Natural killer cell treated with Interleukin-12 subunit alpha and Interleukin-12 subunit beta and Interleukin-15 and Interleukin-18, amount 100 ng/mL, for 72 hours (primary cell): ENCODE measurements around the gene RBM12. TPM values are rescaled to one million over a fixed set of nuclear protein-coding genes. Genes with fewer than 3 reads are reported as not detected.
A peak's percentile ranks its signal among the peaks of the same experiment; 100 is the strongest.

Source experiments
- ATAC-seq, 2 donors: fragments of 150-1000 bp; cut with Tn5 transposase in 1 of 2; sonication (Bioruptor Pico), chemical (Tn5 transposase) in 1 of 2; 2 replicates each; pipeline ENCODE4 v1.10.0; 2021
- DNase-seq: peaks from one replicate; pipeline ENCODE4 v3.0.0; 2022; ENCODE audit warnings: low spot score
- H3K27ac Mint-ChIP-seq, 2 donors: 1 replicate in 1 of 2; 2 replicates in 1 of 2; pipeline ENCODE4 v1.8.0; 2022; ENCODE audit warnings: mixed read lengths in 2 of 2, mild to moderate bottlenecking in 1 of 2, moderate library complexity in 1 of 2
- H3K27me3 Mint-ChIP-seq, 2 donors: 1 replicate in 1 of 2; 2 replicates in 1 of 2; pipeline ENCODE4 v1.8.0; 2022; ENCODE audit warnings: mixed read lengths in 2 of 2
- H3K36me3 Mint-ChIP-seq: one replicate; pipeline ENCODE4 v1.8.0; 2022; ENCODE audit warnings: mixed read lengths
- H3K4me1 Mint-ChIP-seq, 2 donors: 1 replicate in 1 of 2; 2 replicates in 1 of 2; pipeline ENCODE4 v1.8.0; 2022; ENCODE audit warnings: low read depth in 2 of 2, mixed read lengths in 2 of 2, mild to moderate bottlenecking in 1 of 2
- H3K4me3 Mint-ChIP-seq: one replicate; pipeline ENCODE4 v1.8.0; 2022; ENCODE audit warnings: mixed read lengths
- H3K9me3 Mint-ChIP-seq: 2 replicates; pipeline ENCODE4 v1.8.0; 2022; ENCODE audit warnings: mixed read lengths
- total RNA-seq, 2 donors: library from RNA; stranded (reverse); gene quantifications; one replicate each; pipeline ENCODE4 v1.2.3, GENCODE V29; 2022

The RBM12 gene
- total RNA-seq, 2 donors from 2014 or later: 125 to 143 TPM

- H3K36me3 Mint-ChIP-seq: no peaks in the 10 kb centered on the region
- H3K4me1 Mint-ChIP-seq: no peaks in the 10 kb centered on the region
- H3K27me3 Mint-ChIP-seq: no peaks in the 10 kb centered on the region
- no peak overlapping the region for H3K4me3 Mint-ChIP-seq
- no peaks in the 10 kb centered on the region for H3K9me3 Mint-ChIP-seq
- DNase-seq (no peak), ATAC-seq (no peak)
- no peak overlapping the region for H3K27ac Mint-ChIP-seq
These were observed 15.9 kb upstream of the RBM12 start for GRCh38 chr20:35680452-35681183.

GRCh38 chr20:35674921-35675320 lies 10.2 kb upstream of the RBM12 start:
- H3K9me3 Mint-ChIP-seq: no peaks in the 10 kb centered on the region
- H3K4me3 Mint-ChIP-seq: no peak overlapping the region
- DNase-seq (no peak), ATAC-seq (no peak)
- H3K27ac Mint-ChIP-seq: no peak overlapping the region
- no peaks in the 10 kb centered on the region for H3K27me3 Mint-ChIP-seq
- H3K36me3 Mint-ChIP-seq: peaks cover 9% of the 10 kb centered on the region
- no peaks in the 10 kb centered on the region for H3K4me1 Mint-ChIP-seq

GRCh38 chr20:35673884-35674283 lies 9.2 kb upstream of the RBM12 start:
- H3K27ac Mint-ChIP-seq: no peak overlapping the region
- H3K27me3 Mint-ChIP-seq: no peaks in the 10 kb centered on the region
- no peak for ATAC-seq
- no peak overlapping the region for H3K4me3 Mint-ChIP-seq
- peaks cover 15% of the 10 kb centered on the region for H3K36me3 Mint-ChIP-seq
- no peaks in the 10 kb centered on the region for H3K4me1 Mint-ChIP-seq
- no peak for DNase-seq
- no peaks in the 10 kb centered on the region for H3K9me3 Mint-ChIP-seq

GRCh38 chr20:35669681-35670080 lies 5.0 kb upstream of the RBM12 start:
- Mint-ChIP-seq H3K36me3 (peaks cover 19% of the 10 kb centered on the region), H3K27ac (no peak overlapping the region), H3K4me3 (no peak overlapping the region), H3K4me1 (peaks cover 3 to 5% of the 10 kb centered on the region in 2 donors), H3K27me3 (no peaks in the 10 kb centered on the region), H3K9me3 (no peaks in the 10 kb centered on the region)
- DNase-seq (no peak), ATAC-seq (no peak)

- H3K27ac Mint-ChIP-seq: no peak overlapping the region
- no peaks in the 10 kb centered on the region for H3K9me3 Mint-ChIP-seq
- H3K36me3 Mint-ChIP-seq: peaks cover 19% of the 10 kb centered on the region
- no peak for ATAC-seq
- H3K4me1 Mint-ChIP-seq: peaks cover 3 to 9% of the 10 kb centered on the region in 2 donors
- H3K27me3 Mint-ChIP-seq: no peaks in the 10 kb centered on the region
- H3K4me3 Mint-ChIP-seq: no peak overlapping the region
- DNase-seq: no peak
These were observed 4.5 kb upstream of the RBM12 start for GRCh38 chr20:35669221-35669620.

- Mint-ChIP-seq H3K36me3 (peaks cover 14% of the 10 kb centered on the region), H3K27ac (peak overlapping the region in 1 of 2 donors; percentile 95), H3K9me3 (no peaks in the 10 kb centered on the region), H3K27me3 (no peaks in the 10 kb centered on the region), H3K4me1 (peaks cover 31 to 41% of the 10 kb centered on the region in 2 donors), H3K4me3 (no peak overlapping the region)
- ATAC-seq (no peak), DNase-seq (no peak)
These were observed 1.2 kb upstream of the RBM12 start for GRCh38 chr20:35665949-35666288.

- peaks cover 51 to 60% of the 10 kb centered on the region in 2 donors for H3K4me1 Mint-ChIP-seq
These were observed 909 bp downstream of the RBM12 start for GRCh38 chr20:35663516-35664465.

GRCh38 chr20:35662551-35662950 lies 2.1 kb downstream of the RBM12 start:
- peak overlapping the region; percentile 95 to 99 for H3K27ac Mint-ChIP-seq

More at GRCh38 chr20:35663516-35664465, 909 bp downstream of the RBM12 start:
- H3K4me3 Mint-ChIP-seq: peak overlapping the region; percentile 84
- no peaks in the 10 kb centered on the region for H3K9me3 Mint-ChIP-seq
- peaks cover 3% of the 10 kb centered on the region for H3K36me3 Mint-ChIP-seq
- H3K27me3 Mint-ChIP-seq: no peaks in the 10 kb centered on the region
- peak; percentile 78 for DNase-seq
- H3K27ac Mint-ChIP-seq: peak overlapping the region; percentile 95 to 99
- peak; percentile 72 to 73 for ATAC-seq

GRCh38 chr20:35661908-35662307 lies 2.8 kb downstream of the RBM12 start:
- peaks cover 60 to 69% of the 10 kb centered on the region in 2 donors for H3K4me1 Mint-ChIP-seq

More at GRCh38 chr20:35662551-35662950, 2.1 kb downstream of the RBM12 start:
- Mint-ChIP-seq H3K36me3 (no peaks in the 10 kb centered on the region), H3K4me1 (peaks cover 55 to 62% of the 10 kb centered on the region in 2 donors), H3K27me3 (no peaks in the 10 kb centered on the region), H3K4me3 (peak overlapping the region; percentile 84), H3K9me3 (no peaks in the 10 kb centered on the region)
- ATAC-seq (no peak), DNase-seq (no peak)

GRCh38 chr20:35661053-35661452 lies 3.6 kb downstream of the RBM12 start:
- Mint-ChIP-seq H3K4me1 (peaks cover 60 to 70% of the 10 kb centered on the region in 2 donors), H3K27ac (peak overlapping the region; percentile 95 to 99), H3K4me3 (peak overlapping the region; percentile 84), H3K36me3 (no peaks in the 10 kb centered on the region), H3K27me3 (no peaks in the 10 kb centered on the region), H3K9me3 (no peaks in the 10 kb centered on the region)
- DNase-seq: no peak
- no peak for ATAC-seq

More at GRCh38 chr20:35661908-35662307, 2.8 kb downstream of the RBM12 start:
- DNase-seq (no peak), ATAC-seq (no peak)
- no peaks in the 10 kb centered on the region for H3K36me3 Mint-ChIP-seq
- peak overlapping the region; percentile 84 for H3K4me3 Mint-ChIP-seq
- no peaks in the 10 kb centered on the region for H3K9me3 Mint-ChIP-seq
- H3K27me3 Mint-ChIP-seq: no peaks in the 10 kb centered on the region
- peak overlapping the region; percentile 95 to 99 for H3K27ac Mint-ChIP-seq

GRCh38 chr20:35660122-35660937 lies 4.4 kb downstream of the RBM12 start:
- no peaks in the 10 kb centered on the region for H3K27me3 Mint-ChIP-seq
- H3K27ac Mint-ChIP-seq: peak overlapping the region; percentile 95 to 99
- no peak for ATAC-seq
- H3K4me3 Mint-ChIP-seq: peak overlapping the region; percentile 84
- H3K4me1 Mint-ChIP-seq: peaks cover 60 to 70% of the 10 kb centered on the region in 2 donors
- H3K36me3 Mint-ChIP-seq: no peaks in the 10 kb centered on the region
- H3K9me3 Mint-ChIP-seq: no peaks in the 10 kb centered on the region
- DNase-seq: no peak

GRCh38 chr20:35657271-35657670 lies 7.4 kb downstream of the RBM12 start:
- Mint-ChIP-seq H3K27me3 (no peaks in the 10 kb centered on the region), H3K36me3 (peaks cover 1% of the 10 kb centered on the region), H3K27ac (peak overlapping the region; percentile 22 to 56), H3K4me1 (peaks cover 41 to 43% of the 10 kb centered on the region in 2 donors), H3K9me3 (no peaks in the 10 kb centered on the region), H3K4me3 (peak overlapping the region; percentile 47)
- DNase-seq (no peak), ATAC-seq (no peak)

- no peaks in the 10 kb centered on the region for H3K9me3 Mint-ChIP-seq
These were observed 10.3 kb downstream of the RBM12 start for GRCh38 chr20:35654415-35654814.

More at GRCh38 chr20:35654415-35654814, 10.3 kb downstream of the RBM12 start:
- ATAC-seq (no peak), DNase-seq (no peak)
- H3K27ac Mint-ChIP-seq: no peak overlapping the region
- no peaks in the 10 kb centered on the region for H3K27me3 Mint-ChIP-seq
- H3K36me3 Mint-ChIP-seq: peaks cover 4% of the 10 kb centered on the region
- H3K4me1 Mint-ChIP-seq: peaks cover 28 to 35% of the 10 kb centered on the region in 2 donors
- H3K4me3 Mint-ChIP-seq: no peak overlapping the region
